Gastroesophageal sphincter (tissue), 4 donors: ENCODE data around the gene TAF11. TPM values are rescaled to one million over a fixed set of nuclear protein-coding genes. Genes with fewer than 3 reads are reported as not detected.
"Not testable (repeated sequence)": the region's sequence is repeated elsewhere in the genome, so short reads cannot be mapped to it uniquely, and the experiment has no call there.

ENCODE experiments used
- ATAC-seq: fragments of 150-250 bp; one replicate; pipeline ENCODE4 v1.9.1; 2016; ENCODE audit warnings: mild to moderate bottlenecking, moderate library complexity
- H3K27ac ChIP-seq, 4 donors: fragments of 200-600 bp; sonication (generic) in 3 of 4; 1 replicate in 3 of 4; 2 replicates in 1 of 4; pipeline ENCODE4 v1.5.1; 2016 to 2019
- H3K27me3 ChIP-seq: fragments of 200-600 bp; sonication (generic); one replicate; pipeline ENCODE4 v1.5.1; 2019
- H3K36me3 ChIP-seq, 2 donors: fragments of 200-600 bp; sonication (generic); one replicate each; pipeline ENCODE4 v1.5.1; 2019; ENCODE audit warnings: control low read depth in 1 of 2
- H3K4me1 ChIP-seq, 3 donors: fragments of 200-600 bp; sonication (generic); 1 replicate in 2 of 3; 2 replicates in 1 of 3; pipeline ENCODE4 v1.5.1; 2016 to 2019; ENCODE audit warnings: control low read depth in 2 of 3
- H3K4me3 ChIP-seq, 2 donors: fragments of 200-600 bp; sonication (generic); one replicate each; pipeline ENCODE4 v1.5.1; 2019; ENCODE audit warnings: mild to moderate bottlenecking in 1 of 2, moderate library complexity in 1 of 2
- H3K9me3 ChIP-seq, 3 donors: fragments of 200-600 bp; sonication (generic); one replicate each; pipeline ENCODE4 v1.5.1; 2017 to 2019; ENCODE audit warnings: control low read depth in 2 of 3
- CTCF ChIP-seq, 4 experiments: fragments of 200-600 bp in 2 of 4; fragments of 450-650 bp in 2 of 4; sonication (generic) in 1 of 4; IDR thresholded peaks; one replicate each; pipeline ENCODE4 v1.5.1; 2017 to 2019; ENCODE audit warnings: antibody characterized with exemption in 4 of 4, mild to moderate bottlenecking in 2 of 4, moderate library complexity in 2 of 4
- EP300 ChIP-seq: sonication (generic); formaldehyde crosslinking; IDR thresholded peaks from one replicate; pipeline ENCODE4 v1.6.1; 2017; ENCODE audit warnings: antibody characterized with exemption, mild to moderate bottlenecking
- POLR2A ChIP-seq, 2 donors: fragments of 450-650 bp; IDR thresholded peaks; one replicate each; pipeline ENCODE4 v1.6.1; 2017; ENCODE audit warnings: antibody characterized with exemption in 2 of 2, mild to moderate bottlenecking in 2 of 2, moderate library complexity in 1 of 2
- POLR2AphosphoS5 ChIP-seq: sonication (generic); formaldehyde crosslinking; IDR thresholded peaks from one replicate; pipeline ENCODE4 v1.6.1; 2017; ENCODE audit warnings: antibody characterized with exemption
- WGBS, 2 donors: methylation state at CpG; one replicate each; pipeline ENCODE4 v1.1.5; 2018; ENCODE audit warnings: low coverage in 1 of 2; 5-methylcytosine and 5-hydroxymethylcytosine counted together
- total RNA-seq, 4 donors: library from RNA; depleted of rRNA; stranded (reverse); fragments of >200 nt; gene quantifications; one replicate each; pipeline ENCODE4 v1.1.0, GENCODE V29; 2016

TAF11 gene
- total RNA-seq, 4 donors from 2014 or later = 20.9 to 25.6 (median 23.2) TPM

GRCh38 chr6:34855463-34855862 lies 32.4 kb downstream of the TAF11 start:
- H3K27me3 ChIP-seq = no peaks in the 10 kb centered on the region
- H3K4me1 ChIP-seq = no peaks in the 10 kb centered on the region
- peaks cover 0 to 90% of the 10 kb centered on the region in 2 donors for H3K36me3 ChIP-seq
- TF ChIP-seq CTCF (IDR thresholded peaks at IDR 0.05) (no peak), POLR2A (IDR thresholded peaks at IDR 0.05) (no peak), POLR2AphosphoS5 (no peak), EP300 (no peak)
- H3K9me3 ChIP-seq = no peaks in the 10 kb centered on the region
- ATAC-seq = no peak
- no peak overlapping the region for H3K4me3 ChIP-seq
- WGBS, 2 donors = 80 to 83% methylated on average over 5 to 7 of the region's 7 CpGs
- no peak overlapping the region for H3K27ac ChIP-seq

GRCh38 chr6:34852406-34853085 lies 35.3 kb downstream of the TAF11 start:
- 88 to 94% methylated on average over 3 of the region's 4 CpGs for WGBS, 2 donors
- H3K27me3 ChIP-seq = no peaks in the 10 kb centered on the region
- H3K4me1 ChIP-seq = no peaks in the 10 kb centered on the region
- no peak overlapping the region for H3K27ac ChIP-seq
- H3K4me3 ChIP-seq = no peak overlapping the region
- peaks cover 0 to 76% of the 10 kb centered on the region in 2 donors for H3K36me3 ChIP-seq
- H3K9me3 ChIP-seq = no peaks in the 10 kb centered on the region
- TF ChIP-seq POLR2AphosphoS5 (no peak), CTCF (IDR thresholded peaks at IDR 0.05) (no peak), POLR2A (IDR thresholded peaks at IDR 0.05) (no peak), EP300 (no peak)
- ATAC-seq = no peak

- Histone ChIP-seq H3K9me3 (no peaks in the 10 kb centered on the region), H3K36me3 (peaks cover 0 to 65% of the 10 kb centered on the region in 2 donors), H3K27me3 (no peaks in the 10 kb centered on the region), H3K27ac (no peak overlapping the region), H3K4me1 (no peaks in the 10 kb centered on the region), H3K4me3 (no peak overlapping the region)
- whole genome bisulfite sequencing, 2 donors = 80 to 100% methylated on average over 1 of the region's 1 CpG
- no peak for ATAC-seq
- no peak for TF ChIP-seq POLR2AphosphoS5
- TF ChIP-seq POLR2A (IDR thresholded peaks at IDR 0.05) = no peak
- TF ChIP-seq EP300 = no peak
- no peak for TF ChIP-seq CTCF (IDR thresholded peaks at IDR 0.05)
These were observed 36.5 kb downstream of the TAF11 start for GRCh38 chr6:34851361-34851760.

- WGBS, 2 donors = 90 to 100% methylated on average over 2 to 5 of the region's 6 CpGs
- not testable (repeated sequence) for H3K27me3 ChIP-seq, H3K4me1 ChIP-seq, H3K9me3 ChIP-seq, ATAC-seq, H3K27ac ChIP-seq, H3K4me3 ChIP-seq
- peaks cover 0 to 65% of the 10 kb centered on the region in 2 donors for H3K36me3 ChIP-seq
These were observed 38.8 kb downstream of the TAF11 start for GRCh38 chr6:34849066-34849465.

- Histone ChIP-seq H3K9me3 (no peaks in the 10 kb centered on the region), H3K36me3 (peaks cover 0 to 81% of the 10 kb centered on the region in 2 donors), H3K27ac (no peak overlapping the region), H3K4me3 (no peak overlapping the region), H3K4me1 (no peaks in the 10 kb centered on the region), H3K27me3 (no peaks in the 10 kb centered on the region)
- ATAC-seq = no peak
- WGBS, 2 donors = 87% methylated on average over 7 of the region's 15 CpGs; no CpG with 5 or more reads in 1 of the 2 donors
- TF ChIP-seq EP300 (no peak), CTCF (IDR thresholded peaks at IDR 0.05) (no peak), POLR2A (IDR thresholded peaks at IDR 0.05) (no peak), POLR2AphosphoS5 (no peak)
These were observed 48.0 kb downstream of the TAF11 start for GRCh38 chr6:34839666-34840352.
